ENCODE measurements around the gene HSP90B1.

The HSP90B1 gene

GRCh38 chr12:103936679-103937078 is 6.5 kb downstream of the HSP90B1 start:
- no peaks in the 10 kb centered on the region for H3K27me3 ChIP-seq (ENCODE audit: insufficient read depth, low read length, poor library complexity, severe bottlenecking)
- TF ChIP-seq CTCF (conservative IDR thresholded peaks at IDR 0.05; ENCODE audit: low read length) (no peak), EZH2phosphoT487 (IDR thresholded peaks at IDR 0.05; ENCODE audit: borderline replicate concordance) (no peak)
- peak overlapping the region; percentile 97 for H3K4me3 ChIP-seq (ENCODE audit: low read length, poor library complexity, severe bottlenecking)
- H3K4me2 ChIP-seq (ENCODE audit: low read depth, low read length, poor library complexity, severe bottlenecking), result peak overlapping the region; percentile 95
- H3K36me3 ChIP-seq (ENCODE audit: insufficient read depth, low read length), result peaks cover 93% of the 10 kb centered on the region
- H2AFZ ChIP-seq (ENCODE audit: low read length), result no peak overlapping the region
- no peaks in the 10 kb centered on the region for H3K9me2 ChIP-seq (replicated peaks; ENCODE audit: low read depth, low read length)
- H3K9ac ChIP-seq (ENCODE audit: low read depth, low read length, poor library complexity, severe bottlenecking), result peak overlapping the region; percentile 48
- peaks cover 99% of the 10 kb centered on the region for H3K79me2 ChIP-seq (ENCODE audit: insufficient read depth, low read length)
- H3K9me3 ChIP-seq (ENCODE audit: insufficient read depth, low read depth, low read length), result no peaks in the 10 kb centered on the region
- no peaks in the 10 kb centered on the region for H3F3A ChIP-seq (ENCODE audit: low read depth)
- peaks cover 85% of the 10 kb centered on the region for H3K4me1 ChIP-seq (ENCODE audit: insufficient read depth, low read length, poor library complexity, severe bottlenecking)
- peaks cover 98% of the 10 kb centered on the region for H4K20me1 ChIP-seq (ENCODE audit: insufficient read depth, low read length, poor library complexity, severe bottlenecking)

GRCh38 chr12:103944964-103945363 is 14.8 kb downstream of the HSP90B1 start:
- H3K36me3 ChIP-seq (ENCODE audit: insufficient read depth, low read length), result peaks cover 100% of the 10 kb centered on the region
- H3F3A ChIP-seq (ENCODE audit: low read depth), result no peaks in the 10 kb centered on the region

GRCh38 chr12:103947871-103948555 is 17.8 kb downstream of the HSP90B1 start:
- peaks cover 11% of the 10 kb centered on the region; the same call in 1 of the 2 replicates for H3K79me2 ChIP-seq (ENCODE audit: insufficient read depth, low read length)
- H3K9ac ChIP-seq (ENCODE audit: low read depth, low read length, poor library complexity, severe bottlenecking), result no peak overlapping the region
- H3K36me3 ChIP-seq (ENCODE audit: insufficient read depth, low read length), result peaks cover 98% of the 10 kb centered on the region
- H3K4me3 ChIP-seq (ENCODE audit: low read length, poor library complexity, severe bottlenecking), result no peak overlapping the region
- no peaks in the 10 kb centered on the region for H3K9me3 ChIP-seq (ENCODE audit: insufficient read depth, low read depth, low read length)
- no peaks in the 10 kb centered on the region for H3F3A ChIP-seq (ENCODE audit: low read depth)
- no peak overlapping the region for H2AFZ ChIP-seq (ENCODE audit: low read length)
- H3K9me2 ChIP-seq (replicated peaks; ENCODE audit: low read depth, low read length), result no peaks in the 10 kb centered on the region
- peaks cover 46% of the 10 kb centered on the region for H4K20me1 ChIP-seq (ENCODE audit: insufficient read depth, low read length, poor library complexity, severe bottlenecking)
- H3K27me3 ChIP-seq (ENCODE audit: insufficient read depth, low read length, poor library complexity, severe bottlenecking), result no peaks in the 10 kb centered on the region
- no peak for TF ChIP-seq CTCF (conservative IDR thresholded peaks at IDR 0.05; ENCODE audit: low read length)
- TF ChIP-seq EZH2phosphoT487 (IDR thresholded peaks at IDR 0.05; ENCODE audit: borderline replicate concordance), result no peak
- peaks cover under 1% of the 10 kb centered on the region for H3K4me1 ChIP-seq (ENCODE audit: insufficient read depth, low read length, poor library complexity, severe bottlenecking)
- H3K4me2 ChIP-seq (ENCODE audit: low read depth, low read length, poor library complexity, severe bottlenecking), result no peak overlapping the region

More at GRCh38 chr12:103944964-103945363, 14.8 kb downstream of the HSP90B1 start:
- Histone ChIP-seq H3K9ac (ENCODE audit: low read depth, low read length, poor library complexity, severe bottlenecking) (no peak overlapping the region), H2AFZ (ENCODE audit: low read length) (no peak overlapping the region), H3K9me2 (replicated peaks; ENCODE audit: low read depth, low read length) (no peaks in the 10 kb centered on the region), H3K4me2 (ENCODE audit: low read depth, low read length, poor library complexity, severe bottlenecking) (no peak overlapping the region), H3K27me3 (ENCODE audit: insufficient read depth, low read length, poor library complexity, severe bottlenecking) (no peaks in the 10 kb centered on the region), H3K4me3 (ENCODE audit: low read length, poor library complexity, severe bottlenecking) (no peak overlapping the region), H4K20me1 (ENCODE audit: insufficient read depth, low read length, poor library complexity, severe bottlenecking) (peaks cover 70% of the 10 kb centered on the region), H3K9me3 (ENCODE audit: insufficient read depth, low read depth, low read length) (no peaks in the 10 kb centered on the region), H3K79me2 (ENCODE audit: insufficient read depth, low read length) (peaks cover 37% of the 10 kb centered on the region), H3K4me1 (ENCODE audit: insufficient read depth, low read length, poor library complexity, severe bottlenecking) (peaks cover 13% of the 10 kb centered on the region)
- TF ChIP-seq CTCF (conservative IDR thresholded peaks at IDR 0.05; ENCODE audit: low read length), result no peak
